Measurements from ENCODE around the gene KIFC3. TPM values are rescaled to one million over a fixed set of nuclear protein-coding genes. Genes with fewer than 3 reads are reported as not detected.
"Not testable (repeated sequence)": the region's sequence is repeated elsewhere in the genome, so short reads cannot be mapped to it uniquely, and the experiment has no call there.

KIFC3 gene, protein sequence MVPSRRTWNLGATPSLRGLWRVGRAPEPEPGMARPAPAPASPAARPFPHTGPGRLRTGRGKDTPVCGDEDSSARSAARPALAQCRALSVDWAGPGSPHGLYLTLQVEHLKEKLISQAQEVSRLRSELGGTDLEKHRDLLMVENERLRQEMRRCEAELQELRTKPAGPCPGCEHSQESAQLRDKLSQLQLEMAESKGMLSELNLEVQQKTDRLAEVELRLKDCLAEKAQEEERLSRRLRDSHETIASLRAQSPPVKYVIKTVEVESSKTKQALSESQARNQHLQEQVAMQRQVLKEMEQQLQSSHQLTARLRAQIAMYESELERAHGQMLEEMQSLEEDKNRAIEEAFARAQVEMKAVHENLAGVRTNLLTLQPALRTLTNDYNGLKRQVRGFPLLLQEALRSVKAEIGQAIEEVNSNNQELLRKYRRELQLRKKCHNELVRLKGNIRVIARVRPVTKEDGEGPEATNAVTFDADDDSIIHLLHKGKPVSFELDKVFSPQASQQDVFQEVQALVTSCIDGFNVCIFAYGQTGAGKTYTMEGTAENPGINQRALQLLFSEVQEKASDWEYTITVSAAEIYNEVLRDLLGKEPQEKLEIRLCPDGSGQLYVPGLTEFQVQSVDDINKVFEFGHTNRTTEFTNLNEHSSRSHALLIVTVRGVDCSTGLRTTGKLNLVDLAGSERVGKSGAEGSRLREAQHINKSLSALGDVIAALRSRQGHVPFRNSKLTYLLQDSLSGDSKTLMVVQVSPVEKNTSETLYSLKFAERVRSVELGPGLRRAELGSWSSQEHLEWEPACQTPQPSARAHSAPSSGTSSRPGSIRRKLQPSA
- polyA plus RNA-seq (ENCODE audit: insufficient read length in 4 of 4): 10 to 100 TPM; 43.6 to 86.5 (median 69.3) TPM

DNA sequence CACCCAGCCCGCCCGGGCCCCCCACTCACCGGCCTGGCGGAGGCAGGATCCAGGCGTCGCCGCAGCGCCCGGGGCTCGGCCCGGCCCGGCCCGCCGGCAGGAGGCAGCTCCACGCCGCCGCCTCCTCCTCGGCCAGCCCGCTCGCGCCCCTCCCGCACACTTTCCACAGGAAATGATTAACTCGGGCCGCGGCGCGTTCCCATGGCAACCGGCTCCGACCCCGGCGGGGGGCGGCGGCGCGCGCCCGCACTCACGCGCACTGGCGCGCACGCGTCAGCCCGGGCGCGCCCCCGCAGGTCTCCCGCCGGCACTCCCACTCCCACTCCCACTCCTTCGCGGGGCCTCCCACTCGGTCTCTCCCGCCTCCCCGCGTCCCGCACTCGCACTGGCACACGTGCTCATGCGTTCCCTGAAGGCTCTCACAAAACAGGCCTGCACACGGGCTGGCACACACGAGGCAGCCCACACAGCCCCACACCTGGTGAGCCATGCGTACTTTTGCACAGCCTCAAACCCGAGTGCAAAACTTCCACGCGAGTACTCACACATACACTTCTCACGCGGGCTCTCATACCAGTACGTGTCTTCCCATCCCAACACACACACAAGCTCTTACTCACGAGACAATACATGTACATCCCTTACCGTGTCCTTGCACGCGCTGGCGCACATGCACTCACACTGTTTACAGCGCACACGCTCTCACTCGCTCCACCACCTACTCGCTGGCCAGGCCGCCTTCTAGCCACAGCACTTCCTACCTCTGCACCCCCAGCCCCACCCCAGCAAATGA lies at the start of gene KIFC3:
Gene KIFC3 (minus strand): TSS at position 151 of the 793 bp plus-strand sequence. CDS start 4,248 bp downstream, outside the sequence.
- DNase-seq (ENCODE audit: low read depth in 4 of 4, low spot score in 2 of 4): no peak

GRCh38 chr16:57848181-57848580 lies 45.9 kb upstream of the KIFC3 start:
- DNase-seq (ENCODE audit: low read depth in 4 of 4, low spot score in 2 of 4): no peak

DNA sequence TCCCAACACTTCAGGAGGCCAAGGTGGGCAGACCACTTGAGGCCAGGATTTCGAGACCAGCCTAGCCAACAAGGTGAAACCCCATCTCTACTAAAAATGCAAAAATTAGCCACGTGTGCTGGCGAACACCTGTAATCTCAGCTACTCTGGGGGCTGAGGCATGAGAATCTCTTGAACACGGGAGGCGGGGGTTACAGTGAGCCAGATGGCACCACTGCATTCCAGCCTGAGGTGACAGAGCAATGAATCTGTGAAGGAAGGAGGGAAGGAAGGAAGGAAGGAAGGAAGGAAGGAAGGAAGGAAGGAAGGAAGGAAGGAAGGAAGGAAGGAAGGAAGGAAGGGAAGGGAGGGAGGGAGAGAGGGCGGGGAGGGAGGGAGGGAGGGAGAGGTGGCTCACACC lies 44.6 kb upstream of the KIFC3 start:
- not testable (repeated sequence) for DNase-seq (ENCODE audit: low read depth in 4 of 4, low spot score in 2 of 4)

- DNase-seq (ENCODE audit: low read depth in 4 of 4, low spot score in 2 of 4): no peak
Observed at GRCh38 chr16:57846078-57846697, 43.9 kb upstream of the KIFC3 start.

DNA sequence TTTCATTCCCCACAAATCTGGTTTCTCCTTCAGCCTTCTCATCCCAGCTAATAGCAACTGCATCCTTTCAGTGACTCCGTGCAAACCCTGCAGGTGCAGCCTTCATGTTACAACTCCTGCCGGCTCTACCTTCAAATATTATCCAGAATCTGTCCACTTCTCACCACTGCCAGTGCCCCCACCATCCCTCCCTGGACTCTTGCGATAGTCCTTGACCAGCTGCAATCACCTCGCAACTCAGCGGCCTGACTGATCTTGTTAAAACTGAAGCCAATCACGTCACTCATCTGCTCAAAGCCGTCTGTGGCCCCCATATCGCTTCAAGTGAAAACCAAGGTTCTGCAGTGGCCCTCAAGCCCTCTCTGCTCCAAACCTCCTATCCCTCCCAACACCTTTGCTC lies 42.8 kb upstream of the KIFC3 start:
- DNase-seq (ENCODE audit: low read depth in 4 of 4, low spot score in 2 of 4): no peak

GRCh38 chr16:57844416-57845030 lies 42.2 kb upstream of the KIFC3 start:
- DNase-seq (ENCODE audit: low read depth in 4 of 4, low spot score in 2 of 4): no peak

- DNase-seq (ENCODE audit: low read depth in 4 of 4, low spot score in 2 of 4): no peak
Observed at GRCh38 chr16:57843400-57843799, 41.1 kb upstream of the KIFC3 start.

DNA sequence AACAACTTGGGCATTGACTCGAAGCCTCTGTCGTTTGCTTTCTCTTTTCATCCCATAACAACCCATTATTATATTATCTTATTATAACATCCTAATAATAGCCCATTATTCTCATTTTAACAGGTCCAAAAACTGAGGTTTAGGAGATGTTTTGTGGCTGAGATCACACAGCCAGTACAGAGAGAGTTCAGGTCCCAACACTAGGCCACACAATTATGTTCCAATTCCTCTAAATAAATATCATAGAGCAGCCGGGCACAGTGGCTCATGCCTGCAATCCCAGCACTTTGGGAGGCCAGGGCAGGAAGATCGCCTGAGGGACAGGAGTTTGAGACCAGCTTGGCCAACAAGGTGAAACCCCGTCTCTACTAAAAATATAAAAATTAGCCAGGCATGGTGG lies 40.3 kb upstream of the KIFC3 start:
- no peak for DNase-seq (ENCODE audit: low read depth in 4 of 4, low spot score in 2 of 4)

DNA sequence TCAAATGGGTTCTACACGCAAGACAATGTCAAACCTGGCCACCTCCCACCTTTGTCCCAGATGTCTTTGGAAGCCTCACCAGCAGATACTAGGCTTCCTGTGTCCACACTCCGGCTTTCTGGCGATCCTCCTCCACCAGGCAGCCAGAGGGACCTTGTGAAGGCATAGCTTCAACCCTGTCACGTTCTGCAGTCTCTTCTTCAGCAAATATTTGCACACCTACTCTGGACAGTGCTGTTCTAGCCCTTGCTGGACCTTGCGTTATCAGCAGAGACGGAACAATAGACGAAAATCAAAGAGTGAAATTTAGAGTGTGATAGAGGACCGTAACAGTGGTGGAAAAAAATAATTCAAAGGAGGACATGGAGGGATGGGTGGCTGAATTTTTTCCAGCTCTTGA lies 38.5 kb upstream of the KIFC3 start:
- DNase-seq (ENCODE audit: low read depth in 4 of 4, low spot score in 2 of 4): no peak

DNA sequence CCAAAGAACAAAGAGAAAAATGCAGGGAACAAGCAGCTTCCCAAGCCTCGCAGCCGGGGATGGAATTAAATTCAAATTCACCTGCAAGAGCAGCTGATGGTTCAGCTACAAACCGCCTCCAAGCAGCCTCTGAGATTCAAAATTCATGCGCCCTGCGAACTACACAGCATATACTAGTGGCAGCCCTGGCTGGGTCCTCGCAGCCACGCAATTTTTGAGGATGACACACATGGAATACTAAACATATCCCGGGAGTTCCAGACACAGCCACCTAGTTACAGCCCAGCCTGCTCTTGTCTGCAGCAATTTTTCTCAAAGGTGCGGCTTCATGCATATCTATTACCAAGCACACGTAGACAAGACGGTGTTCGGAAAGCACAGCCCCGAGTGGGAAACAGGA lies 35.9 kb upstream of the KIFC3 start:
- no peak for DNase-seq (ENCODE audit: low read depth in 4 of 4, low spot score in 2 of 4)

DNA sequence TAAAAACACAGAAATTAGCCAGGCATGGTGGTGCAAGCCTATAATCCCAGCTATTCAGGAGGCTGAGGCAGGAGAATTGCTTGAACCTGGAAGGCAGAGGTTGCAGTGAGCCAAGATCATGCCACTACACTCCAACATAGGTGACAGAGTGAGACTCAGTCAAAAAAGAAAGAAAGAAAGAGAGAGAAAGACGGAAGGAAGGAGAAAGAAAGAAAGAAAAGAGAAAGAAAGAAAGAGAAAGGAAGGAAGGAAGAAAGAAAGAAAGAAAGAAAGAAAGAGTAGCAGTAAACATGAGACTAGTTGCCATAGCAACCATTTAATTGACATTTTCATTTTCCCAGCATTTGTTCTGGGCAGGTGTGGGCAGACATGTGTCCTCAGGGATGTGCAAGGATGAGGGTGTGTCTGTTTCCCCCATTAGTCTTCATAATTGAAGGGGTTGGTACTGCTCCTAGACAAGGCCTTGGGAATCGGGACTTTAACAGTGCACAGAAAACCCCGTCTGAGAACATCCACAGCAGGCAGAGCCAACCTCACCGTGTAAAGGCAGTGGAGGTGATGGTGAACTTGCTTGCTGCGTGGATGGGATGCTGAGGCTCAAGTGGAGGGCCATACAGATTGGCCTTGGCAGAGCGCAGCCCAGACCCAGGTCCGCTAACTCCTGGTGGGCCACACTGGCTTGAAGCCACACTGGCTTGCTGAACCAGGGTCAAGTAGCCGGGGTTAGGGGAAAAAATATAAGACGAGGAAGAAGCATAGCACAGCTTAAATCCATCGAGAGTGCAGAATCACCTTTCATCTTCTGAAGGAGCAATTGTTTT lies 35.2 kb upstream of the KIFC3 start:
- no peak for DNase-seq (ENCODE audit: low read depth in 4 of 4, low spot score in 2 of 4)

DNA sequence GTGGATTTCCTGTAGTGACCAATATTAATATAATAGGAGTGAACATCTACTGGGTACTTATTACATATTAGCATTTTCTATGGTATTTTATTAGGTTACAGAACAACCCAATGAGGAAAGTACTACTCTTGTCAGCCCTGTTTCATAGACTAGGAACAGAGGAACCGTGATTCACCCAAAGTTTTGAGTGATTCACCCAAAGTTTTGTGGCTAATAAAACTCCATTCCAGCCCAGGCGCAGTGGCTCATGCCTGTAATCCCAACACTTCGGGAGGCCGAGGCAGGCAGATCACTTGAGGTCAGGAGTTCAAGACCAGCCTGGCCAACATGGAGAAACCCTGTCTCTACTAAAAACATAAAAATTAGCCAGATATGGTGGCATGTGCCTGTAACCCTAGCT lies 33.1 kb upstream of the KIFC3 start:
- not testable (repeated sequence) for DNase-seq (ENCODE audit: low read depth in 4 of 4, low spot score in 2 of 4)

GRCh38 chr16:57834936-57835335 lies 32.6 kb upstream of the KIFC3 start:
- DNase-seq (ENCODE audit: low read depth in 4 of 4, low spot score in 2 of 4): no peak

DNA sequence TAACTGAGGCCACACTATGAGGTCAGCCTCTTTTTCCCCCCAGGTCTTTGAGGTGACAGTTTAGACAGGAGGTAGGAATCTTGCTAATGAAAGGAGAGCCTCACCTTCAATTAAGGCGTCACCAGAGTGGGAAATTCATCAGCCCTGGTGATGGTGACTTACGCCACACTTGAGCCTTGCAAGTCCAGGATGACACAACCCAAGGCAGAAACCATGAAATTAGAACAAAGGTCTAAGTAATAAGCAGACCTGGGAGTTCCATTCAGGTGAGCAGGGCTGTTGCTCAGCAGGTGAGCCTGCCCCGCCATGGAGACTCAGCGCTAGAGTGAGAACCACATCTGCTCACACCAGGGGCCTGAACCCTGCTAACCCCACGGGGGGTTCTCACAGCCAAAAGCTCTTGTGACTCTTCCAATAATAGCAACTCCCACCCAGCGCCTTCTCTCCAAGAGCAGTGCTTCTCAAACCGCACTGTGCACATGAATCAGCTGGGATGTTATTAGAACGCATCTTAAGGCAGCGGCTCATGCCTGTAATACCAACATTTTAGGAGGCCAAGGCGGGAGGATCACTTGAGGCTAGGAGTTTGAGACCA lies 28.7 kb upstream of the KIFC3 start:
- DNase-seq (ENCODE audit: low read depth in 4 of 4, low spot score in 2 of 4): no peak

DNA sequence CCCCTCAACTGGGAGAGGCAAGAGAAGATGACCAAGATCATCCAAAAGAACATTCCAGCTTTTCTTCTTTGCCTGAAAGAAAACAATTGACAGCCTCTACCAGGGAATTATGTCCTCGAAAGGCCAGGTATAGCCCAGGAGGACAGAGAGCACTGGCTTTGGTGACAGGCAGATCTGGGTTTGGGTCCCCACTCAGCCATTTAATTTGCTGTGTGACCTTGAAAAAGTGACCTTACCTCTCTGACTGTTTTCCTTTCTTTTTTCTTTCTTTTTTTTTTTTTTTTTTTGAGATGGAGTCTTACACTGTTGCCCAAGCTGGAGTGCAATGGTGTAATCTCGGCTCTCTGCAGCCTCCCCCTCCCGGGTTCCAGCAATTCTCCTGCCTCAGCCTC lies 27.7 kb upstream of the KIFC3 start:
- DNase-seq (ENCODE audit: low read depth in 4 of 4, low spot score in 2 of 4): no peak

GRCh38 chr16:57828272-57829161 lies 26.2 kb upstream of the KIFC3 start:
- no peak for DNase-seq (ENCODE audit: low read depth in 4 of 4, low spot score in 2 of 4)

- DNase-seq (ENCODE audit: low read depth in 4 of 4, low spot score in 2 of 4): no peak
Observed at GRCh38 chr16:57826706-57827625, 24.7 kb upstream of the KIFC3 start.
